GM12875 (cell line): ENCODE measurements around the gene OR51T1.

Experiments used
- H3K4me3 ChIP-seq: one replicate; pipeline ENCODE4 v1.5.1; 2011; ENCODE audit warnings: low read depth, low read length, control low read depth
- TF ChIP-seq, protein P1 (sequence below): IDR thresholded peaks from 2 replicates; pipeline ENCODE4 v1.5.1; 2011; ENCODE audit warnings: low read depth, mild to moderate bottlenecking, control low read depth, inconsistent platforms, low read length, moderate library complexity, borderline replicate concordance; ENCODE audit not compliant: insufficient read depth

OR51T1 gene

DNA sequence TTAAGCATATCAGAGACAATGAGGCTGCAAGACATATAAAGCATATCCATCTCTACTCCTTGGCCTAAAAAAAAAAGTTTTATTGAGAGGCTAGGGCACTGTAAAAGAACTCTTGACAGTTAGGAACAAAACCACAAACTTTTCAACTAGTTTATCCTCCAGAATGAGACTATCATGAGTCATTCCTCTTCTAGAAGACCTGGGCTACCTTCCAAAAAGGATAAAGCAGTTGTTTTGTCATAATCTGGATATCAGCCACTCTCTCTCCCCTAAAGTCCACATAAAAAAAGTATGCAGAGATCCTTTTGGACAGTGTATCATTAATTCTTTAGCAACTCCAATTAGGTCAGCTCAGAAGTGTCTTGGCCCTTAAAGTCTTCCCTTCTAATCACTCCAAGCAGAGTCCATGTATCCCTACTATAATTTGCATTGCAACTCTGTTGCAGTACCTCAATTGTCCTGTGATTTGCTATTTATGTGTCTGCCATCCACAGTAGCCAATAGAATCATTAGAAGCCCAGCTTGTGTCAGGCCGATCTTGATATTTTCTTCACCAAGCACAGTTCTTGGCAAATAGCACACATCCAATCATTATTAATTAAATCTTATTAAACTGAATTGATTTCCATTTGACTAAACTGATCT lies 10.4 kb downstream of the OR51T1 start:
- TF ChIP-seq, protein P1, sequence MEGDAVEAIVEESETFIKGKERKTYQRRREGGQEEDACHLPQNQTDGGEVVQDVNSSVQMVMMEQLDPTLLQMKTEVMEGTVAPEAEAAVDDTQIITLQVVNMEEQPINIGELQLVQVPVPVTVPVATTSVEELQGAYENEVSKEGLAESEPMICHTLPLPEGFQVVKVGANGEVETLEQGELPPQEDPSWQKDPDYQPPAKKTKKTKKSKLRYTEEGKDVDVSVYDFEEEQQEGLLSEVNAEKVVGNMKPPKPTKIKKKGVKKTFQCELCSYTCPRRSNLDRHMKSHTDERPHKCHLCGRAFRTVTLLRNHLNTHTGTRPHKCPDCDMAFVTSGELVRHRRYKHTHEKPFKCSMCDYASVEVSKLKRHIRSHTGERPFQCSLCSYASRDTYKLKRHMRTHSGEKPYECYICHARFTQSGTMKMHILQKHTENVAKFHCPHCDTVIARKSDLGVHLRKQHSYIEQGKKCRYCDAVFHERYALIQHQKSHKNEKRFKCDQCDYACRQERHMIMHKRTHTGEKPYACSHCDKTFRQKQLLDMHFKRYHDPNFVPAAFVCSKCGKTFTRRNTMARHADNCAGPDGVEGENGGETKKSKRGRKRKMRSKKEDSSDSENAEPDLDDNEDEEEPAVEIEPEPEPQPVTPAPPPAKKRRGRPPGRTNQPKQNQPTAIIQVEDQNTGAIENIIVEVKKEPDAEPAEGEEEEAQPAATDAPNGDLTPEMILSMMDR: no peak
- H3K4me3 ChIP-seq: no peak overlapping the region

DNA sequence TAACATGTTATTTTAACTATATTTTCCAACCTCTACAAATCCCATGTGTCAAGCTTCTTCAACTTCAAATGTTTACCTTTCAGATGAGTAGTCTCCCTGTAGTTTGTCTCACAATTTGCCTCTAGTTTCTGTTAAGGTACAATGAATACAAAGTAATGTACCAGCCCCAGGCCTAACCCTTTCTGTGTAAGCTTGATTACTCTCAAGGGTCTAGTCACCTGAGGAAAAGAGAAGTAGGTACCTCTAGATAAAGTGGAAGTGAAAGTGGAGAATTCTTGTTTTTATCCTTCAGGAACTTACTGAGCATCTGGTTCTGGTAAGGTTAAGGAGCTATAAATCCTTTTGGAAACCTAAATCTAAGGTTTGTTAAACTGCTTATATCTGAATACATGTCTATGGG lies 21.8 kb downstream of the OR51T1 start, which contains the start of gene OR51A7:
TSS of gene OR51A7 (plus strand) at position 300 of the 400 bp plus-strand sequence. CDS start 3,587 bp downstream, outside the sequence.
- TF ChIP-seq, protein P1: no peak
- no peak within 1 kb of the TSS for H3K4me3 ChIP-seq

DNA sequence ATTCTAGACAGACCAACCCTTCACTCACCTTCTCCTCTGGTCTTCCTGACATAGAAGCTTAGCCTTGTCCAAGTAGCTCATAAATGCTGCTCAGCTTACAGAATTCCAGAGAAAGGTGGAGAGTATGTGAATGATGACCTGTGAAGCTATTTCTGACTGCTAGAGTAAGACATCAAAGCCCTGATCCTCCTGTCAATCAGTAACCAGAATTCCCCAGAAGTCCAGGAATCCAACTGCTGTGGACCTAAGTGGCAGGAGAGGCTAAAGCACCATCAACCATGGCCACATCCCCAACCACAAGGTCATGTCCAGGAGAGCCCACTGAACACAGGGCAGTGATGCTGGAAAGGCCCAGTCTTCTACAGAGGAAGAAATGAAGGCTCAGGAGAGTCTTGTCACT lies 34.9 kb downstream of the OR51T1 start:
- TF ChIP-seq, protein P1: no peak
- no peak overlapping the region for H3K4me3 ChIP-seq

DNA sequence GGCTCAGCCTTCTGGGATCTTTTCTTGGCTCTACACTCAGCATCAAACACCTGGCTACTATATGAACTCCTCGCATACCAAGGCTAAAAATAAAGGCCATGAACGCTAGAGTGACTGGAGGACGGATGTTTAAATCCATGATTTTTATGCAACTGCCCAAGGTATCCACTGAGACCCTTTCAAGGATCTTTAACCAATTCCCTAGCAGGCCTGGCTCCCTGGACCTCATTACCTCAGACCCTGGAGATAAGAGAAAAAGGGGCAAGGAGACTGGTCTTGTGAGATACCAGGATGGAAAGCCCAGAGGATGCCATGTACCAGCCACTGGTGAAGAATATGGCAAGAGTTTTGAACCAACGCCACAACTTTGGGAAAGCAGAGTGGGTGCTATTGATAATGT lies 37.5 kb downstream of the OR51T1 start, which contains the start of gene OR51G2:
TSS of gene OR51G2 (minus strand) at position 101 of the 400 bp plus-strand sequence. CDS start 3,687 bp downstream, outside the sequence.
- TF ChIP-seq, protein P1: no peak
- H3K4me3 ChIP-seq: no peak within 1 kb of the TSS

DNA sequence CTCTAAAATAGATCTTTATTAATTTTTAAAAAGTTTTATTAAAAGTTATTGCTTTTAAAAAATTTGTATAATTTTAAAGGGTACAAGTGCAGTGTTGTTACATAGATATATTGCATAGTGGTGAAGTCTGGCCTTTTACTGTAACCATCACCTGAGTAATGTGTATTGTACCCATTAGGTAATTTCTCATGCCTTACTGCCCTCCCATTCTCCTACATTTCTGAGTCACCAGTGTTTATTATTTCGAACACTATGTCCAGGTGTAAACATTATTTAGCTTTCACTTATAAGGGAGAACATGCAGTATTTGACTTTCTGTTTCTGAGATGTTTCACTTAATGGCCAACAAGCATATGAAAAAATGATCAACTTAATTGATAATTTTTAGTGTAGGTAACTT lies 40.1 kb downstream of the OR51T1 start:
- H3K4me3 ChIP-seq: no peak overlapping the region
- TF ChIP-seq, protein P1: no peak

DNA sequence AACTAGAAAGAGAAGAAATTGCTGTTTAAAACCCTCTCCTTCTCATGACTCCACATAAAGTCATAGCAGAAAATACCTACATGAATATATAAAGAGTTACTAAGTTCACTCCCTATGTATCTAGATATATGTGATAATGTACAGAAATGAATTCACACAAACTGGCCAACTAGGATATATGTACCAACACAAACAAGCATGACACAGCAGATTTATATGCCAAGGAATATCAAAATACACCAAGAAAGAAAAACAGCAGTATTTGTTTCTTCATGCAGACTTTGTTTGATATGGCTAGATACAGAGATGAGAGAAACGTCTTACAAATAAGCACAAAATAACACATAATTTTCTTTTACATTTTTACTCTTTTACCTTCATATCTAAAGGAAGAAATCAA lies 40.6 kb downstream of the OR51T1 start:
- TF ChIP-seq, protein P1: no peak
- H3K4me3 ChIP-seq: no peak overlapping the region

DNA sequence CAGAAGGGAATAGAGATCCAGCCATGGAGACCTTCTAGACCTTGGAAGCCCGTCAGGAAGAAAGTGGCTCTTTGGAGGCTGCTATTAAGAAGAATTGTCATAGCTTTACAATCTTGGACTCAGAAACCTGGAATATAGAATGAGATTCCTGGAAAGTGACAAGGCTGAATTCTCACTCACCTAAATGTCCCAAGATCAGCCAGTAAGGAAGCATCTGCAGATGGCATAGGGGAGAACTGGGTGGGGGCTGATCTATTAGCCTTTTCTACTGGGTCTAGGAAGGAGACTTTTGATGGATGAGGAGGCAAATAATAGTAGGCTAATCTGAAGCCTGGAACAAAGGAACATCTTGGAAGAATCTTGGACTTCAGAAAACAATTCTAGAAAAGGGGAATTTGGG lies 42.5 kb downstream of the OR51T1 start, which contains the start of gene OR51G1:
TSS of gene OR51G1 (minus strand) at position 101 of the 400 bp plus-strand sequence. CDS start at position 101, 0 bp downstream.
- no peak within 1 kb of the TSS for H3K4me3 ChIP-seq
- TF ChIP-seq, protein P1: no peak
